Measurements from ENCODE around the gene CAPN14.

DNA sequence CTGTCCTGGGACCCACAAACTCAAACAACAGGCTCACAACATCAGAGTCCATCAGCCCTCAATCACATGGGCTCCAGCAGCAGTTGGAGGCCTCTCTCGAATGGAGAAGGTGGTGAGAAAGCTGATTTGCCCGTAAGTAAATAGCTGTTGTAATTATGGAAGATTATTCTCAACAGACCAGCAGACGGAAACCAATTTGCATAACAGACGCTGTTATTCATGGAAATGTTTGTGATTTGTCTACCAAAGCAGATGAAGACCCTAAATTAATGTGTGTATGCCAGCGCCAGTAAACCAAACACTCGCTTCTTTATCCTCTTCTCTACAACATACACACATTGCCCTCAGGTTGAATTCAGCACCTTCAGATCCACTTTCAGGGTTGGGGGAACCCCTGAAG lies 55.7 kb downstream of the CAPN14 start:
- no peak for TF ChIP-seq OVOL3 (tag by site-specific recombination; IDR thresholded peaks at IDR 0.05)
- TF ChIP-seq ZNF514 (tag by site-specific recombination; IDR thresholded peaks at IDR 0.05), result no peak
- TF ChIP-seq, protein P1, sequence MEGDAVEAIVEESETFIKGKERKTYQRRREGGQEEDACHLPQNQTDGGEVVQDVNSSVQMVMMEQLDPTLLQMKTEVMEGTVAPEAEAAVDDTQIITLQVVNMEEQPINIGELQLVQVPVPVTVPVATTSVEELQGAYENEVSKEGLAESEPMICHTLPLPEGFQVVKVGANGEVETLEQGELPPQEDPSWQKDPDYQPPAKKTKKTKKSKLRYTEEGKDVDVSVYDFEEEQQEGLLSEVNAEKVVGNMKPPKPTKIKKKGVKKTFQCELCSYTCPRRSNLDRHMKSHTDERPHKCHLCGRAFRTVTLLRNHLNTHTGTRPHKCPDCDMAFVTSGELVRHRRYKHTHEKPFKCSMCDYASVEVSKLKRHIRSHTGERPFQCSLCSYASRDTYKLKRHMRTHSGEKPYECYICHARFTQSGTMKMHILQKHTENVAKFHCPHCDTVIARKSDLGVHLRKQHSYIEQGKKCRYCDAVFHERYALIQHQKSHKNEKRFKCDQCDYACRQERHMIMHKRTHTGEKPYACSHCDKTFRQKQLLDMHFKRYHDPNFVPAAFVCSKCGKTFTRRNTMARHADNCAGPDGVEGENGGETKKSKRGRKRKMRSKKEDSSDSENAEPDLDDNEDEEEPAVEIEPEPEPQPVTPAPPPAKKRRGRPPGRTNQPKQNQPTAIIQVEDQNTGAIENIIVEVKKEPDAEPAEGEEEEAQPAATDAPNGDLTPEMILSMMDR (tag by site-specific recombination; IDR thresholded peaks at IDR 0.05), result no peak
- no peak for TF ChIP-seq ZNF639 (tag by site-specific recombination; IDR thresholded peaks at IDR 0.05)
- TF ChIP-seq ZNF366 (tag by site-specific recombination; conservative IDR thresholded peaks at IDR 0.05), result no peak
- TF ChIP-seq ZNF423 (tag by site-specific recombination; IDR thresholded peaks at IDR 0.05), result no peak
- TF ChIP-seq, protein P2, sequence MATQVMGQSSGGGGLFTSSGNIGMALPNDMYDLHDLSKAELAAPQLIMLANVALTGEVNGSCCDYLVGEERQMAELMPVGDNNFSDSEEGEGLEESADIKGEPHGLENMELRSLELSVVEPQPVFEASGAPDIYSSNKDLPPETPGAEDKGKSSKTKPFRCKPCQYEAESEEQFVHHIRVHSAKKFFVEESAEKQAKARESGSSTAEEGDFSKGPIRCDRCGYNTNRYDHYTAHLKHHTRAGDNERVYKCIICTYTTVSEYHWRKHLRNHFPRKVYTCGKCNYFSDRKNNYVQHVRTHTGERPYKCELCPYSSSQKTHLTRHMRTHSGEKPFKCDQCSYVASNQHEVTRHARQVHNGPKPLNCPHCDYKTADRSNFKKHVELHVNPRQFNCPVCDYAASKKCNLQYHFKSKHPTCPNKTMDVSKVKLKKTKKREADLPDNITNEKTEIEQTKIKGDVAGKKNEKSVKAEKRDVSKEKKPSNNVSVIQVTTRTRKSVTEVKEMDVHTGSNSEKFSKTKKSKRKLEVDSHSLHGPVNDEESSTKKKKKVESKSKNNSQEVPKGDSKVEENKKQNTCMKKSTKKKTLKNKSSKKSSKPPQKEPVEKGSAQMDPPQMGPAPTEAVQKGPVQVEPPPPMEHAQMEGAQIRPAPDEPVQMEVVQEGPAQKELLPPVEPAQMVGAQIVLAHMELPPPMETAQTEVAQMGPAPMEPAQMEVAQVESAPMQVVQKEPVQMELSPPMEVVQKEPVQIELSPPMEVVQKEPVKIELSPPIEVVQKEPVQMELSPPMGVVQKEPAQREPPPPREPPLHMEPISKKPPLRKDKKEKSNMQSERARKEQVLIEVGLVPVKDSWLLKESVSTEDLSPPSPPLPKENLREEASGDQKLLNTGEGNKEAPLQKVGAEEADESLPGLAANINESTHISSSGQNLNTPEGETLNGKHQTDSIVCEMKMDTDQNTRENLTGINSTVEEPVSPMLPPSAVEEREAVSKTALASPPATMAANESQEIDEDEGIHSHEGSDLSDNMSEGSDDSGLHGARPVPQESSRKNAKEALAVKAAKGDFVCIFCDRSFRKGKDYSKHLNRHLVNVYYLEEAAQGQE (tag by site-specific recombination; IDR thresholded peaks at IDR 0.05), result no peak
- no peak for TF ChIP-seq HOXA7 (CRISPR knock-in tag; IDR thresholded peaks at IDR 0.05; ENCODE audit: borderline replicate concordance)
- no peak for TF ChIP-seq ZNF654 (tag by site-specific recombination; IDR thresholded peaks at IDR 0.05; ENCODE audit: low read depth)
- TF ChIP-seq TCF7L2 (IDR thresholded peaks at IDR 0.05; ENCODE audit: borderline replicate concordance, low read depth, low read length), result no peak
- no peak for TF ChIP-seq ZNF416 (tag by site-specific recombination; IDR thresholded peaks at IDR 0.05)
- TF ChIP-seq ZNF843 (tag by site-specific recombination; IDR thresholded peaks at IDR 0.05), result no peak
